ENCODE data around the gene CST6.

The CST6 gene, protein sequence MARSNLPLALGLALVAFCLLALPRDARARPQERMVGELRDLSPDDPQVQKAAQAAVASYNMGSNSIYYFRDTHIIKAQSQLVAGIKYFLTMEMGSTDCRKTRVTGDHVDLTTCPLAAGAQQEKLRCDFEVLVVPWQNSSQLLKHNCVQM
- total RNA-seq: 0 to 0.05 reads per million in 2 donors

DNA sequence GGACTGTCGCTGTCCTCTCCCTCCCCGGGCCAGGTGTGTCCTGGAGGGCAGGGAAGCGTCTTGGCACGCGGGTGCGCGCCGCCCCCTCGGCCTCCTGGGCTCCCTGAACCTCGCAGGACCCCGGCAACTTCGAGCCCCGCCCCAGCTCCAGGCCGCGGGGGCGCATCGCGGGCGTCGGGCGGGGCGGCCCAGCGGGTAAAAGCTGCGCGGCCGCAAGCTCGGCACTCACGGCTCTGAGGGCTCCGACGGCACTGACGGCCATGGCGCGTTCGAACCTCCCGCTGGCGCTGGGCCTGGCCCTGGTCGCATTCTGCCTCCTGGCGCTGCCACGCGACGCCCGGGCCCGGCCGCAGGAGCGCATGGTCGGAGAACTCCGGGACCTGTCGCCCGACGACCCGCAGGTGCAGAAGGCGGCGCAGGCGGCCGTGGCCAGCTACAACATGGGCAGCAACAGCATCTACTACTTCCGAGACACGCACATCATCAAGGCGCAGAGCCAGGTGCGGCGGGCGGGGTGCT is at the start of gene CST6:
CST6 (plus strand) TSS at position 224 of the 519 bp plus-strand sequence; CDS start at position 261, 37 bp downstream.
- DNase-seq: no peak

DNA sequence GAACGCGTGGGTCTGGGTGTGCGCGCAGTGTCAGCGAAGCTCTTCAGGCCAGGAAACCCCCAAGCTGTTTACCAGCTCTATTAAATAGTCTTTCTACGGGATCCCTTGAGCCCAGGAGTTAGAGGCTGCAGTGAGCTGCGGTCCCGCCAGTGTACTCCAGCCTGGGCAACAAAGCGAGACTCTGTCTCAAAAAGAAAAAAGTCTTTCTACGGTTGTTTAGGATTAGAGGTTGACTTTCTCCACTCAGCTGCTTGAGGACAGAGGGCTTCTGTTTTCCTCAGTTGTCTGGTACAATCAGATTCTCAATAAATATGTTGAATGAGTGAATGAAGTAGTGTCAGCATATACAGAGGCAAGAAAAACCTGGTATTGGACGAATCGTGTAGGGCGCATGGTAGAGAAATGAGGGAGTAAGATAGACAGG is 49.7 kb upstream of the CST6 start:
- DNase-seq: no peak

DNA sequence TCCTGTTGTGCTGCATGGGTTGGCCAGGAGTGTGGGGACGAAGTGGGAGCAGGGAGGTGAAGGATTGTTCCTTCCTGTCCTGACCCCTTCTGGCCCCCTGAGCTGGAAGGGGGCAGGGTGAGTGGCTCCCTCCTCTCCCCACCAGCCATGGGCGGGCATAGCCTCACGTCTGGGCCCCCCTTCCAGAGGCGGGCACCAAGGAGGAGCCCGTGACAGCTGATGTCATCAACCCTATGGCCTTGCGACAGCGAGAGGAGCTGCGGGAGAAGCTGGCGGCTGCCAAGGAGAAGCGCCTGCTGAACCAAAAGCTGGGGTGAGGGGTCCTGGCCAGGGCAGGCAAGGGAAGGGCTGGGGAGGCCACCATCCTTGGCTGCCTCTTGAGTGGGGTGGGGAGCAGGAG is 46.9 kb upstream of the CST6 start:
- no peak for DNase-seq

DNA sequence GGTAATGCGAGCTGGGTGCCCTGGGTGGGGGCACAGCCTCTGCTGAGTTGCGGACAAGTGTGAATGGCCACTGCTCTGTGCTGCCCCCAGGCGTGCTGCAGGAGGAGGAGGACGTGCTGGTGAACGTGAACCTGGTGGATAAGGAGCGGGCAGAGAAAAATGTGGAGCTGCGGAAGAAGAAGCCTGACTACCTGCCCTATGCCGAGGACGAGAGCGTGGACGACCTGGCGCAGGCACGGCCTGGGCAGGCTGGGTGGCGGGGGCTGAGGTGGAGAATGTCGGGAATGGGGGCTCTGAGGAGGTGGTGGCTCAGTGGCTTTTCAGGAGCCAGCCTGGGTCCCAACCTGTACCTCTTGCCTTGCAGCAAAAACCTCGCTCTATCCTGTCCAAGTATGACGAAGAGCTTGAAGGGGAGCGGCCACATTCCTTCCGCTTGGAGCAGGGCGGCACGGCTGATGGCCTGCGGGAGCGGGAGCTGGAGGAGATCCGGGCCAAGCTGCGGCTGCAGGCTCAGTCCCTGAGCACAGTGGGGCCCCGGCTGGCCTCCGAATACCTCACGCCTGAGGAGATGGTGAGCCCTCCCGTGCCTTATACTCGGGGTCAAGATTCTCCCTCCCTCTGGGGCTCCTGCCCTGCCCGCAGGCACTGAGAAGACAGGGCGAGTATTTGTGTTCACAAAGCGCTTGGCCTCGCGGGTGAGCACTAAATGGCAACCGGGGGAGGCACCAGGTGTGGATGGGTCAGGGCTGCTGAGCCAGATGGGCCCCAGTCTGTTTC is 45.6 kb upstream of the CST6 start:
- DNase-seq: no peak

DNA sequence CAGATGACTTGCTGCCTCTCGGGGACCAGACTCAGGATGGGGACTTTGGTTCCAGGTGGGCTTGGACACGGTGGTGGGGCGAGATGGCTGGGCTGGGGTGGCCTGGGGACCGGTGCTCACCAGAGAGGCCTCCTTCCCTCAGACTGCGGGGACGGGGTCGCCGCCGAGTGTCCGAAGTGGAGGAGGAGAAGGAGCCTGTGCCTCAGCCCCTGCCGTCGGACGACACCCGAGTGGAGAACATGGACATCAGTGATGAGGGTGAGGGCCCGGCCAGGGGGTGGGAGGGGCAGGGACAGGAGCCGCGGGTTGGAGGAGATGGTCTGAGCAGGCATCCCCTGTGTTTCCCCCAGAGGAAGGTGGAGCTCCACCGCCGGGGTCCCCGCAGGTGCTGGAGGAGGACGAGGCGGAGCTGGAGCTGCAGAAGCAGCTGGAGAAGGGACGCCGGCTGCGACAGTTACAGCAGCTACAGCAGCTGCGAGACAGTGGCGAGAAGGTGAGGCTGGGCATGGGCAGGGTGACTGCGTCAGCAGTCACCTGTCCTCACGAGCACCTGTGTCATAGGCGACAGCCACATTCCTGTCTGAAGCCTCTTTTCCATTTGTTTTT is 44.4 kb upstream of the CST6 start:
- DNase-seq: no peak

DNA sequence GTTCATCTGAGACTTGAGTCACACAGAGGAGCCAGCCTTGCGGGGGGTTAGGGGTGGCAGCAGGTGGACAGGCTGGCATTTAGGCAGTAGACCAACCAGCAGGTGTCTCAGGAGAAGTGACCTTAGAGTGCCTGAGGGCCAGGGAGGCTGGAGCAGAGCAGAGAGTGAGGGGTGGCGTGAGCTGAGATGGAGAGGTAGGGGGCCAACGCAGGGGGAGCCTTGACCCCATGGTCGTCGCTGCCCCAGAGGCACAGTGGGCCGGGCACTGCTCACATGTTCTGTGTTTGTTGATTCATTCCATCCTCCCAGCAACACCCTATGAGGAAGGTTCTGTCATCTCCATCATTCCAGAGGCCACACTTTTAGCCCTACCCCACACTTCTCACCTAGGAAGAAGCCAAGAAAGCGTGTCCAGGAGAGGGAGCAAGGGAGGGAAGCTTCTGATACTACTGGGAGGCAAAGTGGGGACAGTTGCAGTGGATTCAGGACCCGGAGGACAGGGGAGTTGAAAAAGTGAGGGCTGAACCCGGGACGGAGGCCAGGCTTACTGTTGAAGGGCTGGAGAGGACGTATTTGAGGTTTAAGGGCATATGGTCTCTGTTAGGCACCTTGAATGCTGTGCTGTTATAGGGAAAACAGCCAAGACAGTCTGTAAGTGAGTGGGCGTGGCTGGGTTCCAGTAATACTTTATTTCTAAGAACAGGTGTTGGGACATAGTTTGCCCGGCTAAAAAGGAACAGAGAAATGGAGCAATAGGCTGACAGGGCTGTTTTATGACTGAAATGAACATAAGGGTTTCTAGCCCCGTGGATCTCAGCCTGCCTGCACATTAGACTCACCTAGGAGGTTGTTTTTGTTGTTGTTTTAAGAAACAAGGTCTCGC is 43.0 kb upstream of the CST6 start:
- DNase-seq: no peak

DNA sequence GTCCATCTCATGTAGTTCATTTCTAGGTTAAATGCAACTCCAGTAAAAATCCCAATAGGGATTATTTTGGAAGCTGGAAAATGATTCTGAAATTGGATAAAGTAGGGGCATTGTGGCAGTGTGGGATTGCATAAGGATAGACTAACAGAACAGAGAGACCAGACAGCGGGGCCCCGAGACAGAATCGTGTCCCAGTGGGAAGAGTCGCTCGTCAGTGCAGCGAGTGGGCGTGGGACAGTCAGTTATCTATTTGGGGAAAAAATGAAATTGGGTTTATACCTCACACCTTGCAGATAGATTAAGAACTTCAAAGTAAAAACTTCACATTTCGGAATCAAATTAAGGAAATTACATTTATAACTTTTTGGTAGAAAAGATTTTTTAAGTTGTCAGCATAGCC is 39.7 kb upstream of the CST6 start:
- DNase-seq: no peak

DNA sequence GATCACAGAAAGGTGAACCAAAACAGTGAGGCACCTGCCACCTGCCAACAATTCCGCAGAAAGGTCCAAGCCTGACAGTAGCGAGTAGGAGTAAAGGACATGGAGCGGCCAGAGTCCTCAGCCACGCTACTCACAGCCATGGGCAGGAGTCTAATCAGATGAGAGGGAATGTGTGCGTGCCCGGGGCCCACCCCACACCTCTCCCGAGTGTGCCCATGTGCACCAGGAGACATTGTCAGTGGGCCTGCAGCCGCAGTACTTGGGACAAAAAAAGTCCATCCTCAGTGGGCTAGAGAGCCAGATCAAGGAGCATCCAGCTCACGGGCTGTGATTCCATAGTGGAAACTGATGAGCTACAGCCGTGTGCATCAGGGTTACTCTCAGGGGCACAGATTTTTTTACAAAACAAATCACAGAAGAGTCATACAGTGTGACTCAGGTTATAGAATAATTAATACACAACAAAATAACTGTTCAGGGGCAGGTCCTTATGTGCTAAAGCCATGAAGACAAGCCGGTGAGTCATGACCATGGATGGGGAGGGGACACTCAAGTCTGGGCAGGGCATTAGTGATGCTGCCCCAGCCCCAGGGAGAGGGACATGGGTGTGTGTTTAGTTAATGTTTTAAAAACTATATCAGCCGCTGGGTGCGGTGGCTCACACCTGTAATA is 38.2 kb upstream of the CST6 start:
- DNase-seq: no peak

DNA sequence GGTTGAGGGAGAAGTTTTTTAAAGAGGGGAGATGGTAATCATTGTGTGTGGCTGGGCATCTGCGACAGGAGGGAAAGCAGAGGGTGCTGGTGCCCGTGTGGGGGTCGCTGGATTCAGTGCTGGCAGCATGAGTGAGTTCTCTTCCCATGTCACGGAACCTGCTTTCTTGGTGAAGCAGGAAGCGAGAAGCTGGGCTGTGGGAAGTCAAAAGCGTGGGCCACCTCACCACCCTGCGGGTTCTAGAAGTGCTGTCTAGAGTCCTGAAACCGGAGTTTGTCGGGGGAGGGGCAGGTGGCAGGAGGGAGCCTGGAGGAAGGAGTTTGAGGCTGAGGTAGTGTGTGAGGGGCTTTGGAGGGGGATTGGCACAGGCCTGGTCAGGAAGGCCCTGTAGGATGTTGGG is 36.0 kb upstream of the CST6 start:
- no peak for DNase-seq

DNA sequence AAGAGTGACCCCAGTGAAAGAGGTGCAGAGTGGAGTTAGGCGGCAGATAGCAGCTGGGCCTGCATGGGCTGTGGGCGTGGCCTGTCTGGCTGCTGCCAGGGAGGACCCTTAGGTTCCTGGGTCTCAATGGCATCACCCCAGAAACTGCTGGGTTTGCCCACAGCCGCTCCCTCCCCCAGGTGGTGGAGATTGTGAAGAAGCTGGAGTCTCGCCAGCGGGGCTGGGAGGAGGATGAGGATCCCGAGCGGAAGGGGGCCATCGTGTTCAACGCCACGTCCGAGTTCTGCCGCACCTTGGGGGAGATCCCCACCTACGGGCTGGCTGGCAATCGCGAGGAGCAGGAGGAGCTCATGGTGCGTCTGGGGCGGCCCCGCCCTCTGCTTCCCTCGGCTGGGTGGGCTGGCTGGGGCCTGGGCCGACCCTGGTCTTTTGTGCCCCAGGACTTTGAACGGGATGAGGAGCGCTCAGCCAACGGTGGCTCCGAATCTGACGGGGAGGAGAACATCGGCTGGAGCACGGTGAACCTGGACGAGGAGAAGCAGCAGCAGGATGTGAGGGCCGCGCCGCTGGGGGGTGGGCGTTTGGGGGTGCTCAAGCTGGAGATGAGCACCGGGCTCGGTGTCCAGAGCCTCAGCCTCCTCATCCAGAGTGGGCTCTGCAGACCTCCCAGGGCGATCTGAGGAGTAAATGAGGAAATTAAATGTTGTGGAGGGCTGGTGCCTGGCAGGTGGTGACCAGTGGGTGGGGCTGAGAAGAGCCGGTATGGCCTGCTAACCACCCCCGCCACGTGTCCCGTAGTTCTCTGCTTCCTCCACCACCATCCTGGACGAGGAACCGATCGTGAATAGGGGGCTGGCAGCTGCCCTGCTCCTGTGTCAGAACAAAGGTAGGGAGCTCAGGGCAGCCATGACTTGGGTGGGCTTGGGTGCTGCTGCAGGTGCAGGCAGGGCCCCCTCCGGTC is 35.3 kb upstream of the CST6 start:
- DNase-seq: no peak

DNA sequence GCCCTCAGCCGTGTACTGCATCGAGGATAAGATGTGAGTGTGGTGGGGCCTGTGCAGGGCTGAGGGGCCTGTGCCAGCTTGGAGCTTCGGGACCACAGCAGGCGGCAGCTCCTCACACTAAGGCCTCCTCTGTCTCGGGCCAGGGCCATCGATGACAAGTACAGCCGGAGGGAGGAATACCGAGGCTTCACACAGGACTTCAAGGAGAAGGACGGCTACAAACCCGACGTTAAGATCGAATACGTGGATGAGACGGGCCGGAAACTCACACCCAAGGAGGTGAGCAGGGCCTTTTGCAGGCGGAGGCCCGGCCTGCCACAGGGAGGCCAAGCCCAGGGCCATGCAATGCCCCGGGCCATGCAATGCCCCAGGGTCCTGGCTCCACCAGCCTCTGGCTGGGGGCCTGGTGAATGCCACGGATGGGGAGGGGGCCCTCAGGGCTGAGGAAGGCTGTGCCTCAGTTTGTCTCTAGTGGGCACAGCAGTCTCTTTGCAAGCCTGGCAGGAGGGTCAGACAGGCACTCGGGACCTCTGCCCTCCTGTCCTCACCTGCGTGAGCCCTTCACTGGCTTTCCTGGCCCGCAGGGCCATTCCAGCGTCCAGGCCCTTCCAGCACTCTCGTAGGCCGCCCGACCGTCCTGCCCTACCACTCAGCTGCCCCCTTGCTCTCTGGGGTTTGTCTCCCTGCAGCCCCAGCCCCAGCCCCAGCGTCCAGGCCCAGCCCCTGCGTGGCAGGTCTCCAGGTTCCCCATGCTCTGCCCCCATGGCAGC is 34.0 kb upstream of the CST6 start:
- DNase-seq: no peak

DNA sequence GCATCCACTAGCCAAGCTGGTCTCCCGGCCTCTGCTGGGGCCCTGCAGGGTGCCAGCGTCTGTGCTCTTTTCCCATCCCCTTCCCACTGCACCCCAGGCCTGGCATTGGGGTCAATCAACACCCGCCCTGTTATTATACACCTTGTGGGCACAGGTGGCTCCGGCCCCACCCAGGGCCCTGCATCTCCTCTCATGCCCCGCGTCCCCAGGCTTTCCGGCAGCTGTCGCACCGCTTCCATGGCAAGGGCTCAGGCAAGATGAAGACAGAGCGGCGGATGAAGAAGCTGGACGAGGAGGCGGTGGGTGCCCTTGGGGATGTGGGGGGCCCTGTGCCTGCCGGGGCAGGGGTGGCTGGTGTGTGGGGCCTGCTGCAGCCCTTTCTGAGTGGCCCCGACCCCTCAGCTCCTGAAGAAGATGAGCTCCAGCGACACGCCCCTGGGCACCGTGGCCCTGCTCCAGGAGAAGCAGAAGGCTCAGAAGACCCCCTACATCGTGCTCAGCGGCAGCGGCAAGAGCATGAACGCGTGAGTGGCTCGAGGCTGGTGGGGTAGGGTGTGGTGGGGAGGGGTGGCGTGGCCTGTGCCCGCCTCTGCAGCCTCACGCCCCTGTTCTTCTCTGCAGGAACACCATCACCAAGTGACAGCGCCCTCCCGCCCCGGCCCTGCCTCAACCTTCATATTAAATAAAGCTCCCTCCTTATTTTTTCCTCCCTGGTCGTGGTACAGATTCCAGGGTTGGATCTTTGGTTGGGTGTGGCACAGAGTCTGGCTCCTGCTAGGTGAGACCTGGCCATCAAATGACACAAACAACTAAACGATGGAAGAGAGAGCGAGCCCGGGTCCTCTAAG is 33.2 kb upstream of the CST6 start:
- no peak for DNase-seq

DNA sequence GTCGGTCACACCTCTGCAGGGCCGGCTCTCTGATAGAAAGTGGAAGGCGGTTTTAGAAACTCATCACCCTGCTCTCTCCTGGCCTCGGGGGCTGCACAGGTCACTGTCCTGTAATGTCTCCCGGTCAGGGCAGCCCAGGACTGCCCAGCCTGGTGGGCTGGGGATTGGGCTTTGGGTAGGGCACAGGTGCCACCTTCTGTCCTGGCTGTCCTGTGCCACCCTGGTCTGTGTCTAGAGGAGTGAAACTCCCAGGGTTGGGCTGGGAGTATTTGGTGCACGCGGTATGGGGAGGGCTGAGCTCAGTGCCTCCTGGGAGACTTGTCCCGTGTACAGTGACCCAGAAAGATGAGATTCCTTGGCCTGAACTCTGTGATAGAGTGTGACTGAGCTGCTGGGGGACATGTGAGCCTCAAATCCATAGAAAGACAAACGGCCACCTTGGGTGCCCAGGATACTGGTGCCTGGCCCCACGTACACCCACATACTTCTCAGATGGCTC is 32.5 kb upstream of the CST6 start:
- DNase-seq: no peak

DNA sequence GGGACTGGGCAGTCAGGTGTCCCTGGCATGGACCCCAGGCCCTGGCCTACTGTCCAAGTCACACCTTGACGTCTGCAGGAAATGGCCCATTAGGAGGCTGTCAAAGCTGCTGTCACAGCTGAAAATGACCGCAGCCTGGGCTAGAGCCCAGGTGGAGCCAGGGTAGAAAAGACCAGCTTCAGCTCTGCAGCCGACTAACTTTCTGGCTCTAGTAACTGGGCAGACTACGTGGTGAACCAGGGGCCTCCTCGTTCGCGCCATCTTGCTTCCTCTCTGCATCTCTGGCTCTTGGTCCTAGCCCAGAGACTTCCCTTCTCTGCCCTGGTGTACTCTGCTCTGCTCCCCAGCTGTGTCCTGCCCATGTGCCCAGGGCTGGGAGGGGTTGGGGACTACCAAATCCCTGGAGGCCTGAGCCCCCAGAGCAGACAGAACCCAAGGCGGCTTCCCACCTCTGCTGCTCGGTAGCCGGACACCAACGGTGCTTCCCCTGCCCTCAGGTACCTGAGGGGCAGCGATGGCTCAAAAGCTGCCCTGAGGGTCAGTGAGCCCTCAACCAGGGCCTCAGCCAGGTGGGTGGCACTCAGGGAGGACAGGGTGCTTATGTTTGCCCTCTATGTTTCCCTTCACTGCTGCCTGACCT is 30.6 kb upstream of the CST6 start:
- no peak for DNase-seq

DNA sequence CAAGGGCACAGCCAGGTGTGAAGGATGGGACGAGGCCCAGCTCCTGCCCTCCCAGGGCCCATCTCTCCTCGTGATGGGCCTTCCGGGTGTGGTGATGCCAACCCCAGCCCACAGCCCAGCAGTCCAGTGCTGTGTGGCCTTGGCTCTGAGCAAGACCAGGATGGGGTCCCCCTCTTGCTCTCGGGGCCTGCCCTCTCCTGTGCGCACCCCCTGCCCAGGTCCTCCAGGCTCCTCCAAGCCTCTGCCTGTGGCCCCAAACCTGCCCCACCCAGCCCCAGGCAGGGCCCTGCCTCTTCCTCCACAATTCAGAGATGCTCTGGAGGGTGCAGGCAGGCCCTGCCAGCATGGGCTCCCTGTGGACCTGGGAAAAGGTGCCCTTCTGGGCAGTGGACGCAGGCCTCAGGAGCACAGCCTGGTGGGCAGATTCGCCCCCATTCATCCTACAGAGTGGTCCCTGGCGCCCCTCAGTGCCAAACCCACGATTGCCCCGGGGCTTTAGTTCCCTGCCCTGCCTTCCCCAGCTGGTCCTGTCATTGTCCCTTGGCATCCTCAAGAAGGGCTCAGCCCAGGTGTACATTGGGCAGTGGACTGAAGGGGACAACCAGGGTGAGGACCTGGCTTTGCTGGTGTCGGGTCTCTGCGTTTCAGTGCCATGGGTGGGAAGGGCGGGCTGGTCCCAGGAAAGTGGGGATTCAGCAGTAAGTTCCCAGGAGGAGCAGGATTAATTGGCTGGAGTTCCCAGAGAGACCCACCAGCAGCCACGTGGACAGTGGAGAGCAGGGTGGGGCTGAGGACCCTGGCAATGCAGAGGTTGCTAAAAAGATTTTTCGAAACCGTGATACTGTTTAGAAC is 29.6 kb upstream of the CST6 start:
- no peak for DNase-seq

DNA sequence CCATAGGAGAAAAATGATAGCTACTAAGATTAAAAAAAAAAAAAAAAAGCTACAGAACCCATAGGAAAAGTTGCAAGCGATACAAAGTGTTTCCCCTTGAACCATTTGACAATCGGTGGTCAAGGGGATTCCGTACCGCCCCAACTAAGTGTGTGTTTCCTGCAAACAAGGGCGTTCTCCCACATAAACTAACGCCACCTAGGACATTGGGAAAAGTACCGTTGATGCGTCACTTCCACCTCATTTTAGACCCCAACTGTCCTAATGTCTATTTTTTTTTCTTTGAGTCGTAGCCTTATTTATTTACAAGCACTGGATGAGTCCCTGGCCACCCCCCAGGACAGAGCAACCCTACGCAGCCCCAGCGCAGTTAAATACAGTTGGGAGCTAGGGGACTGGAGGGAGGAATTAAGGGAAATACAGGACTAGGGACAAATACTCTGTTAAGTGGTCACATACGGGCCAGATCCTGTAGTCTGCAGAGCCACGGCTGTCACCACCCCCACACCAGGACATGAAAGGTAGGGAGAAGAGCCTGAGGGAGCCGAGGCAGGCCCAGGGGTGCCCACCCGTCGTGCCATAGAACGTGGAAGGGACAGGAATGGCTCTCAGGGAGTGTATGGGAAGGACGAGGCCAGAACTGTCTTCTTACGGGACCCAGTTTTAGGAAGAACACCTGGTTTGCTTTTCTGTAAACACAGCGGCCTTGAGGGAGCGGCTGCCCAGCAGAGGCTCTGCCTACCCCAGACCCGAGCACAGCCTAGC is 28.8 kb upstream of the CST6 start:
- no peak for DNase-seq

DNA sequence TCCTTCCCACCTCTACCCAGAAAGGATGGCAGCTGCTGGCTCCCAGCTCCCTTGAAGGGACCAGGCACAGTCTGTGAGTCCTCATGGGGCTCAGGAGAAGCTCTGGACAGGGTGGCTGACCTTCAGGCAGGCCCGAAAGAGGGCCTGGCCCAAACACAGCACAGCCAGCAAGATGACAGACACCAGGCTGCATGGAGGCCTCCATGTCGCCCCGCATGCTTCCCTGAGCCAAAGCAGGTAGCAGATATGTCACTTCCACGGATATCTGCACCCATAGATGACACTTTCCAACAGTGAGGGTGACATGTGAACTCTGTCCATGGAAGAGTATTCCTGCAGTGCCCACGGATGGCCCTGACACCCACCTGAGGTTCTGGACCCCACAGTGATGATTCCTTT is 28.2 kb upstream of the CST6 start:
- no peak for DNase-seq

All from activated gamma-delta T cell (primary cell).